Heart left ventricle (tissue), 16 donors: ENCODE data around the gene CHST11. TPM values are rescaled to one million over a fixed set of nuclear protein-coding genes. Genes with fewer than 3 reads are reported as not detected.

Source experiments
- ATAC-seq, 4 donors: fragments of 200-7000 bp; cut with Tn5 transposase; one replicate each; pipeline ENCODE4 v1.9.1; 2020 to 2022; ENCODE audit warnings: moderate library complexity in 4 of 4, mild to moderate bottlenecking in 3 of 4, moderate number of reproducible peaks in 1 of 4
- DNase-seq, 5 donors: peaks; one replicate each; pipeline ENCODE4 v3.0.0-alpha.2; 2020
- H3K27ac ChIP-seq, 12 donors: fragments of 200-600 bp; sonication (generic) in 4 of 12; one replicate each; pipeline versions ENCODE4 v1.5.0 to v1.8.0; 2016 to 2022; ENCODE audit warnings: mild to moderate bottlenecking in 2 of 12
- H3K27me3 ChIP-seq, 9 donors: fragments of 200-600 bp; sonication (generic) in 2 of 9; one replicate each; pipeline versions ENCODE4 v1.5.1 to v1.8.0; 2016 to 2022; ENCODE audit warnings: mild to moderate bottlenecking in 3 of 9
- H3K36me3 ChIP-seq, 9 donors: fragments of 200-600 bp; sonication (generic) in 2 of 9; one replicate each; pipeline versions ENCODE4 v1.5.0 to v1.8.0; 2018 to 2022; ENCODE audit warnings: mild to moderate bottlenecking in 2 of 9
- H3K4me1 ChIP-seq, 12 donors: fragments of 200-600 bp; sonication (generic) in 4 of 12; one replicate each; pipeline versions ENCODE4 v1.5.0 to v1.8.0; 2016 to 2022; ENCODE audit warnings: mild to moderate bottlenecking in 3 of 12
- H3K4me3 ChIP-seq, 12 donors: fragments of 200-600 bp; sonication (generic) in 4 of 12; one replicate each; pipeline versions ENCODE4 v1.5.0 to v1.8.0; 2017 to 2022; ENCODE audit warnings: mild to moderate bottlenecking in 9 of 12, moderate library complexity in 4 of 12
- H3K9me3 ChIP-seq, 12 donors: fragments of 200-600 bp; sonication (generic) in 4 of 12; one replicate each; pipeline versions ENCODE4 v1.5.0 to v1.8.0; 2016 to 2022; ENCODE audit warnings: mild to moderate bottlenecking in 1 of 12
- POLR2A ChIP-seq, 2 donors: fragments of 450-650 bp; IDR thresholded peaks; one replicate each; pipeline ENCODE4 v1.6.1; 2017; ENCODE audit warnings: antibody characterized with exemption in 2 of 2, mild to moderate bottlenecking in 2 of 2, moderate library complexity in 2 of 2
- WGBS, 4 donors: extraction: QIAGEN DNeasy Blood & Tissue Kit in 2 of 4; methylation state at CpG; one replicate each; pipeline versions ENCODE4 v1.1.5 to v1.1.7; 2013 to 2018; 5-methylcytosine and 5-hydroxymethylcytosine counted together
- intact Hi-C, 10 donors: fragments of 100-400 bp; cut with DNase I; formaldehyde crosslinking; loops; one replicate each; pipeline versions ENCODE4 v1.11.1 to v1.14.2; 2022
- polyA plus RNA-seq, 2 donors: library from polyadenylated mRNA; stranded (reverse); fragments of 200-250 nt; gene quantifications; one replicate each; pipeline ENCODE4 v1.2.3, GENCODE V29; 2013
- total RNA-seq, 9 donors: library from RNA; depleted of rRNA in 2 of 9; stranded (reverse); fragments of >200 nt in 2 of 9; fragmentation: NEBNext Ultra II Directional in 3 of 9; extraction: Animal tissue kit (Norgen Biotek cat#: 25700) in 3 of 9; gene quantifications; one replicate each; pipeline versions ENCODE4 v1.1.0 to v1.2.4, GENCODE V29; 2016 to 2023
- TF ChIP-seq, protein P1 (sequence below), 12 donors: fragments of 200-600 bp; sonication (generic) in 4 of 12; IDR thresholded peaks; one replicate each; pipeline versions ENCODE4 v1.5.0 to v1.8.0; 2018 to 2022; ENCODE audit warnings: antibody characterized with exemption in 12 of 12, mild to moderate bottlenecking in 5 of 12
- donor health status: ischemic (EF 13 %, LVEDD 7.1; RV severe dilation, severe dysfunction).
- donor health status: healthy with polysubstance abuse.
- donor health status: DM: no; HTN: yes; CAD: no.
- donor health status: DM: no; HTN: no; CAD: no.
- donor health status: ischemic (EF 25% LVEDD 6.9; RV normal size, moderate dysfunction).
- donor health status: ischemic (EF 25% LVEDD 5.7; RV mildly dilated, moderate dysfunction).
- donor health status: healthy.
- donor health status: DM: yes; HTN: yes; CAD: no.
- donor health status: ischemic (EF 35%, LVEDD 5.7; RV mildly dilated, moderate dysfunction).
- donor health status: nonischemic (EF 11% LVEDD 7.7; RV severe dilation, severe dysfunction).
- donor health status: DM: yes; HTN: yes; CAD: no.
- donor health status: PGD.
- donor health status: ischemic (EF 29% LVEDD 5.4; RV normal size, mild dysfunction).
- donor health status: nonischemic (EF 23%, LVEDD 6.1; RV moderate dilation, normal function).

Gene CHST11
- total and polyA plus RNA-seq, 11 donors = 1.1 to 16.9 (median 3.4) TPM

DNA sequence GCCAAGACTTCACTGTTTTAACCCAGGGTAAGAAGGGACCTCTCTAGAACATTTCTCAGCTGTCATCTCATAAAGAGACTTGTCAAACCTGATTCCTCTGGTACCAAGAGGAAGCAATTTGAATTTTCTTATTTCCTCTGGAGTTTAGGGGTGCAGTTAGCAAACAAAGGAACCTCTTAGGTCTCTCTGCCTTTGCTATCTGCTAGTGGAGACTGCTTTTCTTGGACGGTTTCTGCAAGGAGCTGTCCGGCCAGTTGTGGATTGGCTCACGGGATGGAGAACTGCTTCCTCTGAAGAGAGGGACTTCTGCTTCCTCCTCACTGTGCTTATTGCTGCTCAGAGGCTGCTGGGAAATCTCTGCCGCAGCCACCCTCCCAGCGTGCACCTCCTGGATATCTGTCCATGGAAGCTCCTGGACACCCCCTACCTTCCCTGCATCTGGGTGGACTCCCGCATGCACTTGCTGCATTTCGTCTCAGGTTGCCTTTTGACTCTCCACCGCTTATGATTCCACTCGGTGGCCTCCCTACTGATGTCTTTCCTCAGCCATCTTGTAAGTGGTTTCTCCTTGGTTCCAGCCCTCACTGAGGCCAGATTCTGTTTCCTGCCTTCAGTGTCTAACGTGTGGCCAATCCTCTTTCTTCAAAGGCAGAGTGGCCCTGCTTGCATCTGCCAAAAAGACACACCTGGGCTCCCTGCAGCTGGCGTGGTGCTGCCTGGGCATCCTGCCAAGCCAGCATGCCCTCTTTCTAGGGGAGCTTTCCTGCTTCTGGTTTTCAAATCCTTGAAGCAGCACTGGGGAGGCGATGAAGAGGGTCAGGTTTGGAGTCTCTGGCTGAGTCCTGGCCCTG is 187.3 kb downstream of the CHST11 start:
- ATAC-seq (peak; percentile 46 to 74 (median 66)), DNase-seq (peak in 3 of 5 donors; percentile 30 to 46 (median 40))
- H3K27me3 ChIP-seq = no peaks in the 10 kb centered on the region
- H3K4me1 ChIP-seq = peaks cover 0 to 69% (median 3%) of the 10 kb centered on the region in 12 donors
- peak overlapping the region in 3 of 12 donors; percentile 45 to 94 (median 46) for H3K27ac ChIP-seq
- WGBS, 4 donors = 69 to 74% (median 72%) methylated on average over 12 of the region's 12 CpGs
- peaks cover 0 to 11% (median 0%) of the 10 kb centered on the region in 12 donors for H3K9me3 ChIP-seq
- H3K4me3 ChIP-seq = peak overlapping the region in 1 of 12 donors; percentile 17
- intact Hi-C loops = no loop called here
- no peak for TF ChIP-seq POLR2A (IDR thresholded peaks at IDR 0.05)
- TF ChIP-seq, protein P1, sequence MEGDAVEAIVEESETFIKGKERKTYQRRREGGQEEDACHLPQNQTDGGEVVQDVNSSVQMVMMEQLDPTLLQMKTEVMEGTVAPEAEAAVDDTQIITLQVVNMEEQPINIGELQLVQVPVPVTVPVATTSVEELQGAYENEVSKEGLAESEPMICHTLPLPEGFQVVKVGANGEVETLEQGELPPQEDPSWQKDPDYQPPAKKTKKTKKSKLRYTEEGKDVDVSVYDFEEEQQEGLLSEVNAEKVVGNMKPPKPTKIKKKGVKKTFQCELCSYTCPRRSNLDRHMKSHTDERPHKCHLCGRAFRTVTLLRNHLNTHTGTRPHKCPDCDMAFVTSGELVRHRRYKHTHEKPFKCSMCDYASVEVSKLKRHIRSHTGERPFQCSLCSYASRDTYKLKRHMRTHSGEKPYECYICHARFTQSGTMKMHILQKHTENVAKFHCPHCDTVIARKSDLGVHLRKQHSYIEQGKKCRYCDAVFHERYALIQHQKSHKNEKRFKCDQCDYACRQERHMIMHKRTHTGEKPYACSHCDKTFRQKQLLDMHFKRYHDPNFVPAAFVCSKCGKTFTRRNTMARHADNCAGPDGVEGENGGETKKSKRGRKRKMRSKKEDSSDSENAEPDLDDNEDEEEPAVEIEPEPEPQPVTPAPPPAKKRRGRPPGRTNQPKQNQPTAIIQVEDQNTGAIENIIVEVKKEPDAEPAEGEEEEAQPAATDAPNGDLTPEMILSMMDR (IDR thresholded peaks at IDR 0.05) = no peak
- no peaks in the 10 kb centered on the region for H3K36me3 ChIP-seq

DNA sequence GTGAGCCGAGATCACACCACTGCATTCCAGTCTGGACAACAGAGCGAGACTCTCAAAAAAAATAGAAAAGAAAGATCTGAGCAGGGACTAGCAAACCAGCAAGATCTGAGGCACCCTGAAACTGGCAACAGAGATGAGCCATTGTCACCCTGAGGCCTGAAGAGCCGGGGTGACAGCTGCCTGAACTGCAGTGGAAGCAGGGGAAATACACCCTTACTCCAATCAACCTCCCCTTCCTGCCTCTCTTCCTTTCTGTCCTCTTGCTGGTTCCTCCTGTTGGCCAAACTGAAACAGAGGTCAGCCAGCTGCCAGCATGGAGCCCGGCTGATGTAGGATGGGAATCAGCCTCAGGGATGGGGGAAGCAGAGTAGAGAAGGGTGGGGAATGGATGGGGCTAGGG is 192.0 kb downstream of the CHST11 start:
- H3K4me3 ChIP-seq = no peak overlapping the region
- 77 to 81% (median 79%) methylated on average over 4 of the region's 4 CpGs for WGBS, 4 donors
- no peaks in the 10 kb centered on the region for H3K9me3 ChIP-seq
- no peak for TF ChIP-seq POLR2A (IDR thresholded peaks at IDR 0.05)
- TF ChIP-seq, protein P1 (IDR thresholded peaks at IDR 0.05) = no peak
- no peaks in the 10 kb centered on the region for H3K27me3 ChIP-seq
- peak overlapping the region in 1 of 12 donors; percentile 81 for H3K27ac ChIP-seq
- H3K36me3 ChIP-seq = no peaks in the 10 kb centered on the region
- H3K4me1 ChIP-seq = peaks cover 0 to 68% (median 0%) of the 10 kb centered on the region in 12 donors
- ATAC-seq = no peak
- intact Hi-C loops = no loop called here
- DNase-seq = no peak

DNA sequence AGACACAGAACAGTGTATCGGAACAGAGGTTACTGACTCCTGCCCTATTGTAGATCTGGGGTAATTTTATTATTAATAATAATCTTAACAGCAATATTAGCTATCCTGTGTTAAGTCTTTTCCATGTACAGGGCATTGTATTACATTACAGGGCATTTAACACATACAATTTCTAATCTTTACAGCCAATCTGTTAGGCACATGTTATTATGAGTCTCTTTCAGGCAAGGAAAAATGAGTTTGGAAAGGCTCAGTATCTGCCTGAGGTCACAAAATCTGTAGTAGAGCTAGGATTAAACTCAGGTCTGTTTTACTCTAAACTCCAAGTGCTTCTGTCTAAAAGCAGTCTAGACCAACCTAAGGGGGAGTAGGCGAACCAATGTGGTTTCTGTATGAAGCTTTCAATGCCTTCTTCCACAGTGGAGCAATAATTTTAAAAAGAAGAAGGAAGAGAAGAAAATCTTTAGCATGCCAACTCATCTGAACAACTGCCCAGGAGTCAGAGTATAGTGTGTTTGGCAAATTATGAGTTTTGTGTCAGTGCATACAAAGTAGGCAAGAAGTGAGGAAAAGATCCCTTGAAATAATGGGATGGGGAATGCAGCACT is 192.6 kb downstream of the CHST11 start:
- no peaks in the 10 kb centered on the region for H3K27me3 ChIP-seq
- H3K4me1 ChIP-seq = peaks cover 0 to 62% (median 0%) of the 10 kb centered on the region in 12 donors
- no peaks in the 10 kb centered on the region for H3K9me3 ChIP-seq
- TF ChIP-seq, protein P1 (IDR thresholded peaks at IDR 0.05) = no peak
- no peak for TF ChIP-seq POLR2A (IDR thresholded peaks at IDR 0.05)
- no peak for DNase-seq
- intact Hi-C loops = no loop called here
- peak overlapping the region in 1 of 12 donors; percentile 81 for H3K27ac ChIP-seq
- no peaks in the 10 kb centered on the region for H3K36me3 ChIP-seq
- 93 to 99% (median 95%) methylated on average over 2 of the region's 2 CpGs for WGBS, 4 donors
- no peak for ATAC-seq
- no peak overlapping the region for H3K4me3 ChIP-seq

DNA sequence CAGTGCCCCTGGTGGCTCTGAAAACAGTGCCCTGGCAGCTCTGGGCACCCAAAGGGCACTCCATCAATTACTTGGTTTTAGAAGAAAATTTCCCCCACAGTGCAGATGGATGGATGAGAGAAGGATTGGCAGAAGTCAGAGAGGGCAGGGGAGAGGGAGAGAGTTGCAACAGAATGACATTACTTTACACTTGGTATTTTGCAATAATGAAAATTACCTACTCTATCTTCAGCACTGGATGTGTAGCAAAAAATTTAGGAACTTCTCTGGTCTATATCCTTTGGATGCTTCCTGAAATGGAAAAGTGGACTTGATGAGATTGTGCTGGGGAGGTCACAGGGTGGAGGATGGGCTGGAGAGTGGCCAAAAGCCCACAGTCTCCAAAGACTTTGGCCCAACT is 193.2 kb downstream of the CHST11 start:
- intact Hi-C loops = loop anchor here in 1 of 10 donors (10.0 kb wide), 1 partner anchor 245 kb away; no protein-coding TSS in a partner anchor
- Histone ChIP-seq H3K27ac (peak overlapping the region in 1 of 12 donors; percentile 81), H3K27me3 (no peaks in the 10 kb centered on the region), H3K4me1 (peaks cover 0 to 58% (median 0%) of the 10 kb centered on the region in 12 donors), H3K9me3 (no peaks in the 10 kb centered on the region), H3K36me3 (no peaks in the 10 kb centered on the region), H3K4me3 (no peak overlapping the region)
- TF ChIP-seq, protein P1 (IDR thresholded peaks at IDR 0.05) = no peak
- TF ChIP-seq POLR2A (IDR thresholded peaks at IDR 0.05) = no peak
- ATAC-seq (peak in 3 of 4 donors; percentile 11 to 35 (median 12)), DNase-seq (no peak)
